ENCODE data around the gene CNGA4. TPM values are rescaled to one million over a fixed set of nuclear protein-coding genes. Genes with fewer than 3 reads are reported as not detected.

CNGA4 gene
- total RNA-seq, 4 donors from 2014 or later: 0.38 TPM; not detected in 3

DNA sequence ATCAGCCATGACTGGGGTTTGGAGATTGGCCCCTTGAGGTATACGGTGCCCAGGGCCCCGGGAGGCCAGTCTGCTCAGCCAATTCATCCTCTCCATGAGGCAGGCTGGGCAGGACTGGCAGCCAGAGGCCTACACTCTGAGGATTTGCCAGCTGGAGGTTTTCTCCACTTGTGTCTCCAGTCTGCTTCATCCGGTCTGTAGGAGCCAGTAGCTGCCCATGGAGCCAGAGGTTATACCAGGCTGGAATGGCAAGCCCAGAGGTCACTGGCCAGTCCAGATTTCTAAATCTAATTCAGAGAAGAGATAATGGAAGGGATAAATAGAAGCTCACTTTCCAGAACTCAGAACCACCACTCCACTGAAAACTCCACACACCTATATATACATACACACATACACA, 14.5 kb upstream of the CNGA4 start:
- TF ChIP-seq, protein P1, sequence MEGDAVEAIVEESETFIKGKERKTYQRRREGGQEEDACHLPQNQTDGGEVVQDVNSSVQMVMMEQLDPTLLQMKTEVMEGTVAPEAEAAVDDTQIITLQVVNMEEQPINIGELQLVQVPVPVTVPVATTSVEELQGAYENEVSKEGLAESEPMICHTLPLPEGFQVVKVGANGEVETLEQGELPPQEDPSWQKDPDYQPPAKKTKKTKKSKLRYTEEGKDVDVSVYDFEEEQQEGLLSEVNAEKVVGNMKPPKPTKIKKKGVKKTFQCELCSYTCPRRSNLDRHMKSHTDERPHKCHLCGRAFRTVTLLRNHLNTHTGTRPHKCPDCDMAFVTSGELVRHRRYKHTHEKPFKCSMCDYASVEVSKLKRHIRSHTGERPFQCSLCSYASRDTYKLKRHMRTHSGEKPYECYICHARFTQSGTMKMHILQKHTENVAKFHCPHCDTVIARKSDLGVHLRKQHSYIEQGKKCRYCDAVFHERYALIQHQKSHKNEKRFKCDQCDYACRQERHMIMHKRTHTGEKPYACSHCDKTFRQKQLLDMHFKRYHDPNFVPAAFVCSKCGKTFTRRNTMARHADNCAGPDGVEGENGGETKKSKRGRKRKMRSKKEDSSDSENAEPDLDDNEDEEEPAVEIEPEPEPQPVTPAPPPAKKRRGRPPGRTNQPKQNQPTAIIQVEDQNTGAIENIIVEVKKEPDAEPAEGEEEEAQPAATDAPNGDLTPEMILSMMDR (IDR thresholded peaks at IDR 0.05): no peak
- no peak for TF ChIP-seq POLR2A (IDR thresholded peaks at IDR 0.05)
- intact Hi-C loops (cut with DNase I): loop anchor here (10.0 kb wide), 1 partner anchor 270 kb away; the partner anchor contains the start of gene DNHD1
- no peaks in the 10 kb centered on the region for H3K27me3 ChIP-seq
- H3K36me3 ChIP-seq: peaks cover 18 to 51% (median 28%) of the 10 kb centered on the region in 3 donors
- no peak overlapping the region for H3K4me3 ChIP-seq
- peaks cover 0 to 28% (median 6%) of the 10 kb centered on the region in 3 donors for H3K4me1 ChIP-seq
- whole genome bisulfite sequencing, 2 donors: 100% methylated on average over 1 to 3 of the region's 3 CpGs
- H3K9me3 ChIP-seq: no peaks in the 10 kb centered on the region
- no peak for DNase-seq
- H3K27ac ChIP-seq: no peak overlapping the region

DNA sequence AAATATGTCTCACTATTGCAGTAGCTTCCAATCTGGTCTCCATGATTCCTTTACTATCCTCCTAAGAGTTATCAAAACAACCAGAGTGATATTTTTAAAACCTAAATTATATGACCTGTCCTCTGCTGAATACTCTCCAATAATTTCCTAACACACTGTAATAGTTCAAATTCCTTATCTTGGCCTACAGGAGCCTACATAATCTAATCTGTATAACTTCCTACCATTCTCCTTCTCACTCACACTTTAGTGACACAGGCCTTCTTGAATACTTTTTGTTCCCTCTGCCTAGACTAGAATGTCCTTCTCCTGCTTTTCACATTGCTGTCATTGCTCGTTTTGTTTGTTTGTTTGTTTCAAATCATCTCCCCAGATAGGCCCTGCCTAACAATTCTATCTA, 13.9 kb upstream of the CNGA4 start:
- no peak overlapping the region for H3K27ac ChIP-seq
- no peak overlapping the region for H3K4me3 ChIP-seq
- peaks cover 18 to 45% (median 28%) of the 10 kb centered on the region in 3 donors for H3K36me3 ChIP-seq
- peaks cover 0 to 26% (median under 1%) of the 10 kb centered on the region in 3 donors for H3K4me1 ChIP-seq
- TF ChIP-seq POLR2A (IDR thresholded peaks at IDR 0.05): no peak
- TF ChIP-seq, protein P1 (IDR thresholded peaks at IDR 0.05): no peak
- no peak for DNase-seq
- 48 to 55% methylated on average over 1 of the region's 1 CpG for WGBS, 2 donors
- intact Hi-C loops (cut with DNase I): loop anchor here (10.0 kb wide), 1 partner anchor 270 kb away; the partner anchor contains the start of gene DNHD1
- H3K27me3 ChIP-seq: no peaks in the 10 kb centered on the region
- no peaks in the 10 kb centered on the region for H3K9me3 ChIP-seq

DNA sequence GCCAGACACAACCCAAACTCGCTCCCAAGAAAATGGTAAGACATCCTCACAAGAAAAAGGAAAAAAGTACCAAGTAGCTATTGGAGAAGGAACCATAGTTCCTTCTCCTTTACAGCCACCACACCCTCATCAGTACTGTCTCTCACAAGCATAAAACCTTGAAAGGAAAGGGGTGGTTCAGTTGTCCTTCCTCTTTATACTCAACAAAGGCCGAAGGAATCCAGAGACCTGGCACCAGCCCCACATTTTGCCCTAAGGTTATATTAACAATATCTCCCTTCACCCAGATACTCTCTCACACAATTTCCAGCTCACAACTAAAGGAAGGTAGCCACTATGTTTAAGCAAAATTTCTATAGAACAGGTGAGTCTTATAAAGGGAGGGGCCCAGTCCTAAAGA, 13.0 kb upstream of the CNGA4 start:
- H3K9me3 ChIP-seq: no peaks in the 10 kb centered on the region
- 41 to 42% methylated on average over 2 of the region's 2 CpGs for WGBS, 2 donors
- H3K27ac ChIP-seq: peak overlapping the region in 1 of 4 donors; percentile 12
- peaks cover 18 to 36% (median 28%) of the 10 kb centered on the region in 3 donors for H3K36me3 ChIP-seq
- DNase-seq: no peak
- no peak for TF ChIP-seq POLR2A (IDR thresholded peaks at IDR 0.05)
- TF ChIP-seq, protein P1 (IDR thresholded peaks at IDR 0.05): no peak
- no peak overlapping the region for H3K4me3 ChIP-seq
- intact Hi-C loops (cut with DNase I): loop anchor here (10.0 kb wide), 1 partner anchor 269 kb away; the partner anchor contains the start of gene DNHD1
- H3K4me1 ChIP-seq: peaks cover 0 to 31% (median 0%) of the 10 kb centered on the region in 3 donors
- H3K27me3 ChIP-seq: no peaks in the 10 kb centered on the region

DNA sequence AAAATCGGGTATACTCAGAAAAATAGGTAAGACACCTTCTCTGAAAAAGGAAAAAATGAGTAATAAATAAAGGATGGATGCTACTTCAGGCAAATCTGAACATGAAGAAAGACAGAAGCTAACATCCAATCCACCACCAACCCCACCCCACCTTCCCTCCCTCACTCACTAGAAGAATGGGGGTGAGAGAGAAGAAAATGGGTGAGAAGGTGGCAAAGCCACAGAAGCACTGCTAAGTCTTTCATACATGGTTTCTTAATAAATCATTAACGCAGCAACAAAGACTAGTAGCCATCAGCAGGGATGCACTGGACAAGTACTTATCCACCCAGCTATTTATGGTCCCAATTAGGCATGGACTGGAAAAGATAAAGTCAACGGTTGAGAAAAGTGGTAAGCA, 10.4 kb upstream of the CNGA4 start:
- intact Hi-C loops (cut with DNase I): loop anchor here (10.0 kb wide), 1 partner anchor 266 kb away; the partner anchor contains the start of gene DNHD1
- peaks cover 5 to 46% (median 6%) of the 10 kb centered on the region in 3 donors for H3K4me1 ChIP-seq
- DNase-seq: no peak
- WGBS, 2 donors: 59 to 98% methylated on average over 3 of the region's 3 CpGs
- no peaks in the 10 kb centered on the region for H3K27me3 ChIP-seq
- TF ChIP-seq, protein P1 (IDR thresholded peaks at IDR 0.05): no peak
- no peak for TF ChIP-seq POLR2A (IDR thresholded peaks at IDR 0.05)
- peaks cover 7 to 10% (median 9%) of the 10 kb centered on the region in 3 donors for H3K36me3 ChIP-seq
- H3K9me3 ChIP-seq: no peaks in the 10 kb centered on the region
- H3K4me3 ChIP-seq: no peak overlapping the region
- no peak overlapping the region for H3K27ac ChIP-seq

DNA sequence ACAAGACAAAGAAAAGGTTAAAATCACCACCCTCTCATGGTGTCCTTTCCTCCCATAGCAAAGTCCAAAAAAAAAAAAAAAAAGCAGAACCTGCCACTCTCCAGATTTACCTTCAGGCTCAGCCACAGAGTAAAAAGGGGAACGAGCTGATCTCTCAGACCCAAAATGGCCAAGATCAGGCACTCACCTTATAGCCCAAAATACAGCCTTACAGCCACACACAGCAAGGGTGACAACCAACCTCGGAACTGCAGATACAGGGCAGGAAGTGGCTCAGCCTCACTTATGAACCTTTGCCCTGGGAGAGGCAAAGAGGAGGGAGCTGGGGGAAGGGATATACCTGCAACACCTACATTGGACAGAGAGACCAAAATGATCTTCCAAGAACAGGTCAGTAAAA, 9.0 kb upstream of the CNGA4 start:
- no peak for TF ChIP-seq POLR2A (IDR thresholded peaks at IDR 0.05)
- TF ChIP-seq, protein P1 (IDR thresholded peaks at IDR 0.05): no peak
- DNase-seq: no peak
- peaks cover 11 to 51% (median 11%) of the 10 kb centered on the region in 3 donors for H3K4me1 ChIP-seq
- no peaks in the 10 kb centered on the region for H3K27me3 ChIP-seq
- no peak overlapping the region for H3K27ac ChIP-seq
- intact Hi-C loops (cut with DNase I): loop anchor here (10.0 kb wide), 1 partner anchor 265 kb away; the partner anchor contains the start of gene DNHD1
- no peaks in the 10 kb centered on the region for H3K36me3 ChIP-seq
- no peak overlapping the region for H3K4me3 ChIP-seq
- 52 to 63% methylated on average over 2 of the region's 2 CpGs for WGBS, 2 donors
- no peaks in the 10 kb centered on the region for H3K9me3 ChIP-seq
